Epithelial cell of proximal tubule (primary cell): ENCODE results near the gene NTN1. TPM values are rescaled to one million over a fixed set of nuclear protein-coding genes. Genes with fewer than 3 reads are reported as not detected.

Experiments used
- DNase-seq: peaks from one replicate; pipeline ENCODE4 v3.0.0-alpha.2; 2011; ENCODE audit warnings: low read depth
- H3K4me3 ChIP-seq: 2 replicates; pipeline ENCODE4 v1.5.1; 2011; ENCODE audit warnings: low read depth, mild to moderate bottlenecking, low read length
- total RNA-seq: library from RNA; depleted of rRNA; stranded (reverse); fragments of >200 nt; gene quantifications from 2 replicates; pipeline ENCODE4 v1.2.3, GENCODE V29; 2015
- TF ChIP-seq, protein P1 (sequence below): conservative IDR thresholded peaks from 2 replicates; pipeline ENCODE4 v1.5.1; 2012; ENCODE audit warnings: low read depth, mild to moderate bottlenecking, low read length

NTN1 gene
- total RNA-seq, 1 donor from 2014 or later: 1.3 TPM

DNA sequence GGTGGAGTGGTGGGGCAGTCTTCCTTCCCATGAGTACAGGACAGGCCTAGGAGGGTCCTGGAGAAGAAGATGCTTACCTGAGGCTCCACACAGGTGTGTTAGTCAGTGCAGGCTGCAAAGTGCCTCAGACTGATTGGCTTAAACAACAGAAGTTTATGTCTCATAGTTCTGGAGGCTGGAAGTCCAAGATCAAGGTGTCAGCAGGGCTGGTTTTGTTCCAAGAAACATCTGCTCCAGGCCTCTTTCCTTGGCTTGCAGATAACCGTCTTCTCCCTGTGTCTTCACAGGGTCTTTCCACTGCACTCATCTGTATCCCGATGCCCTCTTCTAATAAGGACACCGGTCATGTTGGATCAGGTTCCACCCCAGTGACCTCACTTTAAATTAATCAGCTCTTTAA lies 153.0 kb downstream of the NTN1 start:
- no peak for DNase-seq
- no peak overlapping the region for H3K4me3 ChIP-seq
- TF ChIP-seq, protein P1, sequence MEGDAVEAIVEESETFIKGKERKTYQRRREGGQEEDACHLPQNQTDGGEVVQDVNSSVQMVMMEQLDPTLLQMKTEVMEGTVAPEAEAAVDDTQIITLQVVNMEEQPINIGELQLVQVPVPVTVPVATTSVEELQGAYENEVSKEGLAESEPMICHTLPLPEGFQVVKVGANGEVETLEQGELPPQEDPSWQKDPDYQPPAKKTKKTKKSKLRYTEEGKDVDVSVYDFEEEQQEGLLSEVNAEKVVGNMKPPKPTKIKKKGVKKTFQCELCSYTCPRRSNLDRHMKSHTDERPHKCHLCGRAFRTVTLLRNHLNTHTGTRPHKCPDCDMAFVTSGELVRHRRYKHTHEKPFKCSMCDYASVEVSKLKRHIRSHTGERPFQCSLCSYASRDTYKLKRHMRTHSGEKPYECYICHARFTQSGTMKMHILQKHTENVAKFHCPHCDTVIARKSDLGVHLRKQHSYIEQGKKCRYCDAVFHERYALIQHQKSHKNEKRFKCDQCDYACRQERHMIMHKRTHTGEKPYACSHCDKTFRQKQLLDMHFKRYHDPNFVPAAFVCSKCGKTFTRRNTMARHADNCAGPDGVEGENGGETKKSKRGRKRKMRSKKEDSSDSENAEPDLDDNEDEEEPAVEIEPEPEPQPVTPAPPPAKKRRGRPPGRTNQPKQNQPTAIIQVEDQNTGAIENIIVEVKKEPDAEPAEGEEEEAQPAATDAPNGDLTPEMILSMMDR: no peak

DNA sequence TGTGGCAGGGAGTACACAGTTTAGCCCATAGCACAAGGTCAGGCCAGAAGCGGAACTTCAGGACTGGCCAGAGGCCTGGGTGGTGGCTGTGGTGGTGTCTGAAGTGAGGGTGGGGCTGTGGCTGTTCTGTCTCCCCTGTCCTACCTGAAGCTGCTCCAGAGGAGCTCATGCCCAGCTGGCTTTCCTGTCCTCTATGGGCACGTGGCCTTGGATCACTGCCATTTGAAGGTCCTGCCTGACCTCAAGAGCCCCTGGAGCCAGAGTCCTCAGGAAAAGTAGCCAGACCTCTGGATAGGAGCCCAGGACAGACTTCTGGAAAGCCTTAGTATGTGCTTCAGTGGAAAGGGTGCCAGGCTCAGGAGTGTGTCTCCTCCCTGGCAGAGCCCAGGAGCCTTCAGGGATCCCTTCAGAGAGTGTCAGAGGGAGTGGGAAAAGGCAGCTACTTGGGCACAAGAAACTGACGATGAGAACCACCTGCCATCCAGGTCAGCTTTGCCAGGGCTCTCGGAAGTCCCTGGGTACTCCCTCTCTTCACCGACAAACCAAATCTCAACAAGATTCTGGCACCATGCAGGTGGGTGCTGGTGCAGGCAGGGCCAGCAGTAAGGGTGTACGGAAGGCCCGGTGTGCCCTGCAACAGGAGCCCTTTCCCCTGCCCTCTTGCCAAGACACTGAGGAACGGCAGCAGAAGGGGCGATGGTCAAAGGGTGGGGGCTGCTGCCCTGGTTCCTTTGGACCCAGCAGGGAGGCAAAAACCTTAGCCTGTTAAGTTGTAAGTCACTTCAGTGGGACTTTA lies 153.7 kb downstream of the NTN1 start:
- DNase-seq: no peak
- H3K4me3 ChIP-seq: no peak overlapping the region
- TF ChIP-seq, protein P1: no peak

DNA sequence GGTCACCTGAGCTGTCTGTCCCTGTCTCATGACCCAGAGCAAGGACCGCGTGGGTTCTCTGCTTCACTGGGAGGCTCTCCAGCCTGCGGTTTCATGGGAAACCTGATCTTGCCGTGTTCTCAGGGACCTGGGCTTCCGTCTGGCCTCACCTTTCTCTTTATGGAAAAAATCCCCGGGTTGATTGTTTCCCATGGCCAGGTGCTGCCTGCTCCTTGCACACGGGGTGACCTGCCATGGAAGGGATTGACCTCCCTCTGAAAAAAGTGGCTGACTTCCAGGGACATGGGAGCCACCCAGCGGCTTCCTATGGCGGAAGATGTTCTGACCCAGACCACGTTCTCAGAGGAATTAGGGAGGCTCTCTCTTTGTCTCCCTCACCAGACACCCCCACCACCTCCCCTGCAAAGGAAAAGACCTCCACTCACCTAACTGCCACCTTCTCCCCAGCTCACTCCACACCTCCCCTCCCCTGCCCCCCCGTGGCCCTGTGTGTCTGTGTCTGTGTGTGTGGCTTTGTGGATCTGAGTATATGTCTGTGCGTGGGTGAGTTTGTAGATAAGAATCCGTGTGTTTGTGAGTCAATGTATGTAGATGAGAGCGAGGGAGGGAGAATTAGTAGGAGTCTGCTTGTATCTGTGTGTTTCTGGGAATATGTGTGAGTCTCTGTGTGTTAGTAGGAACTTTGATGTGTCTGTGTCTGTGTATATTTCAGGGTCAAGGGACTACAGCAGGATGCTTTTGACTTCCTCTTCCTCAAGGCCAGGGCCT lies 154.6 kb downstream of the NTN1 start:
- DNase-seq: no peak
- H3K4me3 ChIP-seq: no peak overlapping the region
- TF ChIP-seq, protein P1: no peak

DNA sequence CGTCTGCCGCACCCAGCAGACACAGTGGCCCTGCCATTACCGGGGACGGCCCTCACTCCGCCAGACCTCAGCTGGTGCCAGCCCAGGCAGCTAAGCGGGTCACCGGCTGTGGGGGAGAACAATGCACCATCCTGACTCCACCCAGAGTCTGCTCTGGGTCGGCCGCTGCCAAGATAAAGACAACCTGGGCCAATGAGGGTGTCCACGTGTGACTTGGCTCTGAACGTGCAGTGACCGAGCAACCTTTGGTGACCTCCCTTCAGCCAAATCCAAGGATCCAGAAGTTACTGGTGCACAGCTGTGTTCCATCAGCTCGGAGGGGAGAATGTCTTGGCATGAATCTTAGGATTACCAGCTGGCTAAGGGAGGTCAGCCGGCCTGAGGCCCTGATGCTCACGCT lies 155.9 kb downstream of the NTN1 start:
- TF ChIP-seq, protein P1: no peak
- H3K4me3 ChIP-seq: no peak overlapping the region
- DNase-seq: no peak

DNA sequence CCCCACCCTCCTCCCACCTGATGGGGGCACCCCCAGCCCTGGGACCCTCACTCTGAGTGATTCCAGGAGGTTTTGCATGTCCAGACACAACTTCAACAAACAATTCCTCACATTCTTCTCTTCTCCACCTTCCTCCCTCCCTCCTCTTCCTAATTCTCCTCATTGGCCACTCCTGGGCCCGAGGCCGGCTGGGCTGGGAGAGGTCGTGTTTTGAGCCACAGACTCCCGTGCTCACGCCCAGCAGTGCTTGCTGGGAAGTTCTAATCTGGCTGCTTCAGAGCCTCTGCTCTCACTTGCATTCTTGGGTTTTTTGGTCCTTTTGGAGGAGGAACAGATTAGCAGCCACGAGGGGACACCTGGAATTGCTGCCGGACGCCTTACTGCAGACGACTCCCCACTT lies 157.0 kb downstream of the NTN1 start:
- no peak for DNase-seq
- no peak overlapping the region for H3K4me3 ChIP-seq
- TF ChIP-seq, protein P1: no peak

DNA sequence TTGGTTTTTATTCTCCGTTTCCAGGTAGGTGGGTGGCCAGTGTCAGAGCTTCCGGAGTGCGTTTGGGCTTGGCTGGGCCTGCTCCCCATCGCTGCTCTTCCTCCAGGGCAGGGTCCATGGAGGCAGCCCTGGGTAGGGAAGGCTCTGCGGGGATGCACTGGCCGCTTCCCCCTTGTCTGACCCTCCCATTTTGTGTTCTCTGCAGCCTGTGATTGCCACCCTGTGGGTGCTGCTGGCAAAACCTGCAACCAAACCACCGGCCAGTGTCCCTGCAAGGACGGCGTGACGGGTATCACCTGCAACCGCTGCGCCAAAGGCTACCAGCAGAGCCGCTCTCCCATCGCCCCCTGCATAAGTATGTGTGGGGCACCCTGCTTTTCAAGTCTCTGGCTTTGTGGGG lies 158.3 kb downstream of the NTN1 start:
- DNase-seq: no peak
- no peak overlapping the region for H3K4me3 ChIP-seq
- TF ChIP-seq, protein P1: no peak
